WTC11 (cell line): Measurements from ENCODE around the gene APBA3.

Experiments
- AFF4 ChIP-seq: sonication (generic); formaldehyde crosslinking; IDR thresholded peaks from 2 replicates; pipeline ENCODE4 v1.8.1; 2023; ENCODE audit warnings: mild to moderate bottlenecking, missing genetic modification reagents, borderline replicate concordance
- ATF2 ChIP-seq: sonication (generic); formaldehyde crosslinking; IDR thresholded peaks from 2 replicates; pipeline ENCODE4 v1.8.1; 2022; ENCODE audit warnings: low read depth, missing genetic modification reagents, borderline replicate concordance
- ATF6 ChIP-seq: sonication (generic); formaldehyde crosslinking; IDR thresholded peaks from 2 replicates; pipeline ENCODE4 v1.8.1; 2023; ENCODE audit warnings: mild to moderate bottlenecking, missing genetic modification reagents
- CREB1 ChIP-seq: sonication (generic); formaldehyde crosslinking; IDR thresholded peaks from 2 replicates; pipeline ENCODE4 v1.8.0; 2023; ENCODE audit warnings: mild to moderate bottlenecking, missing genetic modification reagents
- CTCF ChIP-seq: fragments of 200-600 bp; IDR thresholded peaks from 2 replicates; pipeline ENCODE4 v1.8.0; 2022; ENCODE audit warnings: antibody characterized with exemption
- GTF2I ChIP-seq: fragments of 250-450 bp; sonication (Bioruptor Pico); conservative IDR thresholded peaks from 2 replicates; pipeline ENCODE4 v1.4.0; 2021; ENCODE audit warnings: mild to moderate bottlenecking
- NFE2L1 ChIP-seq: sonication (generic); formaldehyde crosslinking; IDR thresholded peaks from 2 replicates; pipeline ENCODE4 v1.8.1; 2023; ENCODE audit warnings: missing genetic modification reagents
- NFYB ChIP-seq: sonication (generic); formaldehyde crosslinking; conservative IDR thresholded peaks from 2 replicates; pipeline ENCODE4 v1.8.0; 2022; ENCODE audit warnings: low read depth, missing genetic modification reagents
- NR1H2 ChIP-seq: sonication (generic); formaldehyde crosslinking; IDR thresholded peaks from 2 replicates; pipeline ENCODE4 v1.9.0; 2021; ENCODE audit warnings: mild to moderate bottlenecking, moderate library complexity, missing genetic modification reagents
- TCF7 ChIP-seq: sonication (generic); formaldehyde crosslinking; IDR thresholded peaks from 2 replicates; pipeline ENCODE4 v1.8.0; 2022; ENCODE audit warnings: mild to moderate bottlenecking, low read depth, missing genetic modification reagents, moderate library complexity
- USF2 ChIP-seq: sonication (generic); formaldehyde crosslinking; IDR thresholded peaks from 2 replicates; pipeline ENCODE4 v1.8.1; 2023; ENCODE audit warnings: mild to moderate bottlenecking, missing genetic modification reagents, moderate library complexity
- ZNF512 ChIP-seq: sonication (generic); formaldehyde crosslinking; IDR thresholded peaks from 2 replicates; pipeline ENCODE4 v1.8.1; 2022; ENCODE audit warnings: missing genetic modification reagents, borderline replicate concordance
- ZNF532 ChIP-seq: fragments of 250-450 bp; sonication (Bioruptor Pico); IDR thresholded peaks from 2 replicates; pipeline ENCODE4 v1.9.0; 2021; ENCODE audit warnings: mild to moderate bottlenecking, borderline replicate concordance
- ZSCAN18 ChIP-seq: fragments of 250-450 bp; sonication (Bioruptor Pico); IDR thresholded peaks from 2 replicates; pipeline ENCODE4 v2.1.2; 2022; ENCODE audit warnings: mild to moderate bottlenecking, moderate library complexity

GRCh38 chr19:3804429-3804828 is 42.9 kb upstream of the APBA3 start:
- TF ChIP-seq CTCF, result no peak
- no peak for TF ChIP-seq CREB1
- no peak for TF ChIP-seq USF2 (CRISPR knock-in tag)
- no peak for TF ChIP-seq GTF2I
- TF ChIP-seq NFYB (CRISPR knock-in tag), result no peak
- TF ChIP-seq ZSCAN18 (CRISPR knock-in tag), result no peak
- no peak for TF ChIP-seq NR1H2 (CRISPR knock-in tag)
- no peak for TF ChIP-seq ZNF512 (CRISPR knock-in tag)
- TF ChIP-seq ATF2, result no peak
- no peak for TF ChIP-seq NFE2L1 (CRISPR knock-in tag)
- TF ChIP-seq TCF7 (CRISPR knock-in tag), result no peak
- TF ChIP-seq ZNF532, result no peak
- no peak for TF ChIP-seq AFF4 (CRISPR knock-in tag)
- TF ChIP-seq ATF6 (CRISPR knock-in tag), result no peak
